ENCODE data around the gene S100A9. TPM values are rescaled to one million over a fixed set of nuclear protein-coding genes. Genes with fewer than 3 reads are reported as not detected.
A peak's percentile ranks its signal among the peaks of the same experiment; 100 is the strongest.

Gene S100A9
- total and polyA plus RNA-seq, 4 donors: 394 to 16,342 (median 659) TPM

DNA sequence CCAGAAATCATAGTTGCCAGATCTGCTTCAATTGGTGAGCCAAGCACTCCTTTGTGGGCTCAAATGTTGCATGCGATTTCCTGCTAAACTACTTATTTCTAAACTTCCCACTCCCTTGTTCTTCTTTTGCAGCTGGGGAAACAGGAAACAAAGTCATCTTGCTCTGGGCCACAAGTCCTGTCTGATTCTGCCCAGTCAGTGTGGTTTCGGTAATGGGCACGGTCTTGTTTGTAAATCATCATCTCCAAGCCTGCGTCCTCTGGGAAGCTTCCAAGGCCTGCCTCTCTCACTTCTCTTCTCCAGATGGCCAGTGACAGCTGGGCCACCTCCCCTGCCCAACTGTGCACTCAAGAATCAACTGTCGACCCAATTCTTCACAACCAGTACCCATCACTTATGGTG lies 28.8 kb downstream of the S100A9 start:
- Histone ChIP-seq H3K4me1 (ENCODE audit: control insufficient read depth in 5 of 5, insufficient read depth in 5 of 5, low read length in 5 of 5) (no peaks in the 10 kb centered on the region), H3K4me3 (no peak overlapping the region), H3K27ac (ENCODE audit: low read depth in 1 of 2, low read length in 1 of 2) (no peak overlapping the region), H3K27me3 (ENCODE audit: control insufficient read depth in 3 of 3, insufficient read depth in 3 of 3, low read length in 2 of 3) (peaks cover 0 to 2% (median 0%) of the 10 kb centered on the region in 3 donors), H3K36me3 (ENCODE audit: control insufficient read depth in 4 of 4, insufficient read depth in 4 of 4, low read length in 4 of 4) (no peaks in the 10 kb centered on the region), H3K9me3 (ENCODE audit: control insufficient read depth in 4 of 4, insufficient read depth in 3 of 4, low read length in 3 of 4) (peaks cover 0 to 2% (median 0%) of the 10 kb centered on the region in 4 donors), H3K9ac (ENCODE audit: insufficient read depth in 1 of 2, low read length in 2 of 2) (no peak overlapping the region)
- no peak for TF ChIP-seq CTCF (IDR thresholded peaks at IDR 0.05; ENCODE audit: control extremely low read depth, extremely low read depth)
- DNase-seq: peak in 2 of 3 donors; percentile 2 to 5
- ATAC-seq (ENCODE audit: insufficient read depth, low FRiP score): peak; percentile 48
- WGBS, 2 donors: 25 to 57% methylated on average over 5 of the region's 5 CpGs

DNA sequence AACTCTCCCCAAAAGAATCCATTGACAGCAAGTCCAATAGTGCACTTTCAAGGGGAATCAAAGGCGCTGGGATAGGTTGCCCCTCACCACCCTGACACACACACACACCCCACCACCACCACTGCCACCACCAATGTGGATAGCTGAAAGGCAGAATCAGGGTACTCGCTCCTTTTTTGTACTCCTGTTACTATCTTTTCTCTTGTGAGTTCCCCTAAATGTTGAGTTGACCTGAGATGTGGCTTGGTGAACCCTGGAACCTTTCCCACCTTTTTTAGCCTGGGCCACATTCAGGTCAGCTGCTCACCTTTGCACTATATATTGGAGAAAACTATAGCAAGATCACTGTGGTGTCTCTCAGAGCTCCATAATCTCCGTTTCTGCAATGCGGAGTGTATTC lies 29.3 kb downstream of the S100A9 start:
- no peak for TF ChIP-seq CTCF (IDR thresholded peaks at IDR 0.05; ENCODE audit: control extremely low read depth, extremely low read depth)
- ATAC-seq (ENCODE audit: insufficient read depth, low FRiP score) (no peak), DNase-seq (no peak)
- Histone ChIP-seq H3K9ac (ENCODE audit: insufficient read depth in 1 of 2, low read length in 2 of 2) (no peak overlapping the region), H3K27ac (ENCODE audit: low read depth in 1 of 2, low read length in 1 of 2) (no peak overlapping the region), H3K27me3 (ENCODE audit: control insufficient read depth in 3 of 3, insufficient read depth in 3 of 3, low read length in 2 of 3) (peaks cover 0 to 2% (median 0%) of the 10 kb centered on the region in 3 donors), H3K36me3 (ENCODE audit: control insufficient read depth in 4 of 4, insufficient read depth in 4 of 4, low read length in 4 of 4) (no peaks in the 10 kb centered on the region), H3K9me3 (ENCODE audit: control insufficient read depth in 4 of 4, insufficient read depth in 3 of 4, low read length in 3 of 4) (no peaks in the 10 kb centered on the region), H3K4me3 (no peak overlapping the region), H3K4me1 (ENCODE audit: control insufficient read depth in 5 of 5, insufficient read depth in 5 of 5, low read length in 5 of 5) (no peaks in the 10 kb centered on the region)
- WGBS, 2 donors: 88 to 94% methylated on average over 4 of the region's 4 CpGs

DNA sequence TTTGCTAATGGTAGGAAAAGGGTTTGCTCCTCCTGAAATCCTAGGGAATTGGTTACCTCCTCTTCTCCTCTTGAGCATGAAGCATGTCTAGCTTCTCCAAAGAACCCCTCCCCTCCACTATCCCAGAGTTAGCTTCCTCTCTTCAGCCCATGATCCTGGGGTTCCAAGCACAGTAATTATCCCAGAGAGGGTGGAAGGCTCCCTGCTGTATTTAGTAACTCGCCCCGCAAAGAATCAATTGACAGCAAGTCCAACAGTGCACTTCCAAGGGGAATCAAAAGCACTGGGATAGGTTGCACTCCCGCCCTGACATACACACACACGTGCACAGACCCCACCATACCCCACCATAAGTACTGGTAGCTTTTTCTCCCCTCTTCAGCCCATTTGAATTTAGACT lies 30.1 kb downstream of the S100A9 start:
- Histone ChIP-seq H3K4me3 (no peak overlapping the region), H3K9me3 (ENCODE audit: control insufficient read depth in 4 of 4, insufficient read depth in 3 of 4, low read length in 3 of 4) (no peaks in the 10 kb centered on the region), H3K27ac (ENCODE audit: low read depth in 1 of 2, low read length in 1 of 2) (no peak overlapping the region), H3K27me3 (ENCODE audit: control insufficient read depth in 3 of 3, insufficient read depth in 3 of 3, low read length in 2 of 3) (peaks cover 0 to 2% (median 0%) of the 10 kb centered on the region in 3 donors), H3K36me3 (ENCODE audit: control insufficient read depth in 4 of 4, insufficient read depth in 4 of 4, low read length in 4 of 4) (no peaks in the 10 kb centered on the region), H3K9ac (ENCODE audit: insufficient read depth in 1 of 2, low read length in 2 of 2) (no peak overlapping the region), H3K4me1 (ENCODE audit: control insufficient read depth in 5 of 5, insufficient read depth in 5 of 5, low read length in 5 of 5) (no peaks in the 10 kb centered on the region)
- ATAC-seq (ENCODE audit: insufficient read depth, low FRiP score) (no peak), DNase-seq (no peak)
- 71 to 91% methylated on average over 4 of the region's 4 CpGs for WGBS, 2 donors
- no peak for TF ChIP-seq CTCF (IDR thresholded peaks at IDR 0.05; ENCODE audit: control extremely low read depth, extremely low read depth)

GRCh38 chr1:153389401-153389800 lies 31.7 kb downstream of the S100A9 start:
- peaks cover 0 to 6% (median 3%) of the 10 kb centered on the region in 3 donors for H3K27me3 ChIP-seq (ENCODE audit: control insufficient read depth in 3 of 3, insufficient read depth in 3 of 3, low read length in 2 of 3)
- H3K9ac ChIP-seq (ENCODE audit: insufficient read depth in 1 of 2, low read length in 2 of 2): no peak overlapping the region
- H3K9me3 ChIP-seq (ENCODE audit: control insufficient read depth in 4 of 4, insufficient read depth in 3 of 4, low read length in 3 of 4): no peaks in the 10 kb centered on the region
- 84 to 85% methylated on average over 1 of the region's 1 CpG for WGBS, 2 donors
- no peaks in the 10 kb centered on the region for H3K4me1 ChIP-seq (ENCODE audit: control insufficient read depth in 5 of 5, insufficient read depth in 5 of 5, low read length in 5 of 5)
- no peak overlapping the region for H3K27ac ChIP-seq (ENCODE audit: low read depth in 1 of 2, low read length in 1 of 2)
- TF ChIP-seq CTCF (IDR thresholded peaks at IDR 0.05; ENCODE audit: control extremely low read depth, extremely low read depth): no peak
- H3K36me3 ChIP-seq (ENCODE audit: control insufficient read depth in 4 of 4, insufficient read depth in 4 of 4, low read length in 4 of 4): no peaks in the 10 kb centered on the region
- no peak for ATAC-seq (ENCODE audit: insufficient read depth, low FRiP score)
- H3K4me3 ChIP-seq: no peak overlapping the region
- no peak for DNase-seq
